Kidney (tissue), 14 donors: ENCODE data around the gene GPATCH8. TPM values are rescaled to one million over a fixed set of nuclear protein-coding genes. Genes with fewer than 3 reads are reported as not detected.

Source experiments
- DNase-seq, 5 donors: peaks; one replicate each; pipeline ENCODE4 v3.0.0-alpha.2; 2013 to 2020
- FAIRE-seq: peaks from 2 replicates; lab custom pipeline; 2012; peaks lifted over from hg19 to GRCh38; lab: Jason Lieb, UNC
- H3K27ac ChIP-seq, 2 donors: one replicate each; pipeline ENCODE4 v1.7.0; 2013; ENCODE audit warnings: low read depth in 2 of 2, low read length in 2 of 2, inconsistent platforms in 1 of 2
- H3K27me3 ChIP-seq: one replicate; pipeline ENCODE4 v1.7.1; 2013; ENCODE audit warnings: low read length, inconsistent platforms; ENCODE audit not compliant: control insufficient read depth, insufficient read depth
- H3K36me3 ChIP-seq, 3 donors: one replicate each; pipeline versions ENCODE4 v1.7.0 to v1.7.1; 2013; ENCODE audit warnings: low read length in 3 of 3, control low read depth in 1 of 3, inconsistent platforms in 1 of 3; ENCODE audit not compliant: insufficient read depth in 3 of 3, control insufficient read depth in 2 of 3
- H3K4me1 ChIP-seq, 3 donors: one replicate each; pipeline versions ENCODE4 v1.7.0 to v1.7.1; 2013; ENCODE audit warnings: low read length in 3 of 3, inconsistent platforms in 1 of 3, low read depth in 1 of 3; ENCODE audit not compliant: control insufficient read depth in 2 of 3, insufficient read depth in 2 of 3
- H3K4me3 ChIP-seq, 3 donors: one replicate each; pipeline versions ENCODE4 v1.7.0 to v1.8.1; 2013; ENCODE audit warnings: low read length in 3 of 3, control low read depth in 1 of 3, inconsistent platforms in 1 of 3
- H3K9ac ChIP-seq, 3 donors: one replicate each; pipeline versions ENCODE4 v1.7.0 to v1.7.1; 2013; ENCODE audit warnings: low read length in 3 of 3, control low read depth in 1 of 3, inconsistent platforms in 1 of 3
- H3K9me3 ChIP-seq, 3 donors: one replicate each; pipeline versions ENCODE4 v1.7.0 to v1.7.1; 2013; ENCODE audit warnings: low read length in 3 of 3, control low read depth in 1 of 3, inconsistent platforms in 1 of 3; ENCODE audit not compliant: control insufficient read depth in 2 of 3, insufficient read depth in 1 of 3
- CTCF ChIP-seq: IDR thresholded peaks from 3 replicates; pipeline ENCODE4 v1.5.1; 2012; ENCODE audit warnings: mild to moderate bottlenecking, moderate library complexity, borderline replicate concordance; ENCODE audit not compliant: insufficient read depth; ENCODE audit errors: extremely low read depth
- intact Hi-C: fragments of 100-400 bp; cut with DNase I; formaldehyde crosslinking; loops from one replicate; pipeline ENCODE4 v1.11.1; 2022
- polyA plus RNA-seq: library from polyadenylated mRNA; stranded (reverse); fragments of 350-450 nt; fragmentation: Illumina TruSeq; extraction: RNeasy Lipid Tissue Mini Kit (QIAGEN cat#74804); gene quantifications from one replicate; pipeline ENCODE4 v1.2.3, GENCODE V29; 2014; ENCODE audit warnings: low read depth, low replicate concordance; ENCODE audit not compliant: insufficient read depth
- total RNA-seq: library from RNA; stranded (reverse); fragmentation: NEBNext Ultra II Directional; extraction: Animal tissue kit (Norgen Biotek cat#: 25700); gene quantifications from one replicate; pipeline ENCODE4 v1.2.1, GENCODE V29; 2021
- donor health status: control.
- donor health status: control.
- donor health status: control.
- donor health status: control.
- donor health status: control.
- donor health status: DM: yes; HTN: yes; CAD: no.
- donor health status: Normal renal cell carcinoma (clear cell type).

Gene GPATCH8
- total and polyA plus RNA-seq, 2 donors from 2014 or later: 3.5 to 47.0 TPM

- FAIRE-seq (no peak), DNase-seq (no peak)
Measured at GRCh38 chr17:44451832-44452231, 51.4 kb downstream of the GPATCH8 start.

DNA sequence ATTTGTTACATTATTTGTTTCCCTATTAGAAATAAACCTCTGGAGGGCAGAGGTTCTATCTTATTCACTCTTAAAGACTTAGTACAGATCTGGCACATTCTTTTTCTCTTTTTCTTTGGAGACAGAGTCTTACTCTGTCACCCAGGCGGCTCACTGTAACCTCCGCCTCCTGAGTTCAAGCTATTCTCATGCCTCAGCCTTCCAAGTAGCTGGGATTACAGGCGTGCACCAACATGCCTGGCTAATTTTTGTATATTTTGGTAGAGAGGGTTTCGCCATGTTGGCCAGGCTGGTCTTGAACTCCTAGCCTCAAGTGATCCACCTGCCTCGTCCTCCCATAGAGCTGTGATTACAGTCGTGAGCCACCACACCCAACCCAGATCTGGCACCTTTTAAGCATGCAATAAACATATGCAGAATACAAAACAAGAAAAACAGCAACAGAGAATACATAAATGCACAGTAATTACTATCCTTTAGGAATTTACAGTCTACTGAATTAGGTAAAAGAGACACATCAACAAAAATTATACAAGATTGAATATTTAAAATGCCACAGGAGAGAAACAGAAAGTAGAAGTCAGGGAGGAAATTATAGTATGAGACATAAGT, 52.1 kb downstream of the GPATCH8 start:
- Histone ChIP-seq H3K4me1 (no peaks in the 10 kb centered on the region), H3K36me3 (peaks cover 0 to 5% (median 0%) of the 10 kb centered on the region in 3 donors), H3K9me3 (no peaks in the 10 kb centered on the region), H3K27ac (no peak overlapping the region), H3K4me3 (no peak overlapping the region), H3K27me3 (no peaks in the 10 kb centered on the region), H3K9ac (no peak overlapping the region)
- intact Hi-C loops: no loop called here
- TF ChIP-seq CTCF: no peak
- no peak for FAIRE-seq
- no peak for DNase-seq

More at GRCh38 chr17:44451832-44452231, 51.4 kb downstream of the GPATCH8 start:
- Histone ChIP-seq H3K4me1 (no peaks in the 10 kb centered on the region), H3K27me3 (no peaks in the 10 kb centered on the region), H3K27ac (no peak overlapping the region), H3K36me3 (peaks cover 0 to 5% (median 0%) of the 10 kb centered on the region in 3 donors), H3K4me3 (no peak overlapping the region), H3K9me3 (no peaks in the 10 kb centered on the region), H3K9ac (no peak overlapping the region)
- intact Hi-C loops: no loop called here
- no peak for TF ChIP-seq CTCF

DNA sequence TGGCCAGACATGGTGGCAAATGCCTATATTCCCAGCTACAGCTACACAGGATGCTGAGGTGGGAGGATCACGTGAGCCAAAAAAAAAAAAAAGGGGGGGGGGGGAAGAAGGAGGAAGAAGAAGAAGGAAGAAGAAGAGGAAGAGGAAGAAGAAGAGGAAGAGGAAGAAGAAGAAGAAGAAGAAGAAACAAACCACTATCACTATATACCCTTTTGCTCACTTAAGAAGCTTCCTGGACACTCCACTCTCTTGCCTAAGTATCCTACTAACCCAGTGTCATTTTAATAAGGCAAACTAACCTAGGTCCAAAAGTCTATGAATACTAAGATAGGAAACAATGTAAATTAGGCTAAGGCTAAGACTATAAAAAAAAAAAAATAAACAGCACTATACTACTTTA, 54.8 kb downstream of the GPATCH8 start:
- H3K4me3 ChIP-seq: no peak overlapping the region
- FAIRE-seq (no peak), DNase-seq (no peak)
- intact Hi-C loops: no loop called here
- TF ChIP-seq CTCF: no peak
- H3K4me1 ChIP-seq: no peaks in the 10 kb centered on the region
- no peak overlapping the region for H3K9ac ChIP-seq
- no peak overlapping the region for H3K27ac ChIP-seq
- no peaks in the 10 kb centered on the region for H3K36me3 ChIP-seq
- no peaks in the 10 kb centered on the region for H3K9me3 ChIP-seq
- no peaks in the 10 kb centered on the region for H3K27me3 ChIP-seq

- DNase-seq (no peak), FAIRE-seq (no peak)
- no peaks in the 10 kb centered on the region for H3K4me1 ChIP-seq
- H3K27ac ChIP-seq: no peak overlapping the region
- H3K27me3 ChIP-seq: no peaks in the 10 kb centered on the region
- intact Hi-C loops: no loop called here
- H3K9me3 ChIP-seq: no peaks in the 10 kb centered on the region
- H3K36me3 ChIP-seq: no peaks in the 10 kb centered on the region
- no peak overlapping the region for H3K9ac ChIP-seq
- H3K4me3 ChIP-seq: no peak overlapping the region
- no peak for TF ChIP-seq CTCF
Measured at GRCh38 chr17:44444735-44445105, 58.5 kb downstream of the GPATCH8 start.
